ENCODE results near the gene REEP1.
"Not testable (repeated sequence)": the region's sequence is repeated elsewhere in the genome, so short reads cannot be mapped to it uniquely, and the experiment has no call there.

The REEP1 gene

GRCh38 chr2:86238354-86238753, 99.1 kb downstream of the REEP1 start:
- Histone ChIP-seq H3K4me3 (ENCODE audit: low read length) (no peak overlapping the region), H3K36me3 (ENCODE audit: control insufficient read depth, low read depth, low read length) (no peaks in the 10 kb centered on the region), H3K27ac (ENCODE audit: low read length) (no peak overlapping the region), H3K9me3 (ENCODE audit: control insufficient read depth, low read depth, low read length) (no peaks in the 10 kb centered on the region), H3K27me3 (ENCODE audit: control insufficient read depth, insufficient read depth, low read length) (no peaks in the 10 kb centered on the region), H3K4me1 (ENCODE audit: control insufficient read depth, low read depth, low read length) (peaks cover 9% of the 10 kb centered on the region), H3K9ac (ENCODE audit: low read length) (no peak overlapping the region)

GRCh38 chr2:86237172-86237571, 100.3 kb downstream of the REEP1 start:
- H3K36me3 ChIP-seq (ENCODE audit: control insufficient read depth, low read depth, low read length), result no peaks in the 10 kb centered on the region
- H3K4me3 ChIP-seq (ENCODE audit: low read length), result no peak overlapping the region
- peaks cover 11% of the 10 kb centered on the region for H3K4me1 ChIP-seq (ENCODE audit: control insufficient read depth, low read depth, low read length)
- H3K9me3 ChIP-seq (ENCODE audit: control insufficient read depth, low read depth, low read length), result no peaks in the 10 kb centered on the region
- H3K27ac ChIP-seq (ENCODE audit: low read length), result no peak overlapping the region
- H3K27me3 ChIP-seq (ENCODE audit: control insufficient read depth, insufficient read depth, low read length), result no peaks in the 10 kb centered on the region
- no peak overlapping the region for H3K9ac ChIP-seq (ENCODE audit: low read length)

GRCh38 chr2:86235196-86235980, 102.0 kb downstream of the REEP1 start:
- no peaks in the 10 kb centered on the region for H3K27me3 ChIP-seq (ENCODE audit: control insufficient read depth, insufficient read depth, low read length)
- peaks cover 11% of the 10 kb centered on the region for H3K4me1 ChIP-seq (ENCODE audit: control insufficient read depth, low read depth, low read length)
- no peak overlapping the region for H3K27ac ChIP-seq (ENCODE audit: low read length)
- H3K9ac ChIP-seq (ENCODE audit: low read length), result no peak overlapping the region
- no peaks in the 10 kb centered on the region for H3K9me3 ChIP-seq (ENCODE audit: control insufficient read depth, low read depth, low read length)
- no peaks in the 10 kb centered on the region for H3K36me3 ChIP-seq (ENCODE audit: control insufficient read depth, low read depth, low read length)
- H3K4me3 ChIP-seq (ENCODE audit: low read length), result no peak overlapping the region

GRCh38 chr2:86234563-86235131, 102.8 kb downstream of the REEP1 start:
- Histone ChIP-seq H3K9ac (ENCODE audit: low read length) (no peak overlapping the region), H3K9me3 (ENCODE audit: control insufficient read depth, low read depth, low read length) (no peaks in the 10 kb centered on the region), H3K36me3 (ENCODE audit: control insufficient read depth, low read depth, low read length) (no peaks in the 10 kb centered on the region), H3K4me3 (ENCODE audit: low read length) (no peak overlapping the region), H3K27me3 (ENCODE audit: control insufficient read depth, insufficient read depth, low read length) (no peaks in the 10 kb centered on the region), H3K4me1 (ENCODE audit: control insufficient read depth, low read depth, low read length) (peaks cover 11% of the 10 kb centered on the region), H3K27ac (ENCODE audit: low read length) (no peak overlapping the region)

- Histone ChIP-seq H3K9ac (ENCODE audit: low read length) (no peak overlapping the region), H3K36me3 (ENCODE audit: control insufficient read depth, low read depth, low read length) (no peaks in the 10 kb centered on the region), H3K9me3 (ENCODE audit: control insufficient read depth, low read depth, low read length) (no peaks in the 10 kb centered on the region), H3K4me3 (ENCODE audit: low read length) (no peak overlapping the region), H3K27me3 (ENCODE audit: control insufficient read depth, insufficient read depth, low read length) (no peaks in the 10 kb centered on the region), H3K4me1 (ENCODE audit: control insufficient read depth, low read depth, low read length) (peaks cover 6% of the 10 kb centered on the region), H3K27ac (ENCODE audit: low read length) (no peak overlapping the region)
Measured at GRCh38 chr2:86233436-86233835, 104.0 kb downstream of the REEP1 start.

- Histone ChIP-seq H3K4me3 (ENCODE audit: low read length) (no peak overlapping the region), H3K9ac (ENCODE audit: low read length) (no peak overlapping the region), H3K27ac (ENCODE audit: low read length) (no peak overlapping the region), H3K4me1 (ENCODE audit: control insufficient read depth, low read depth, low read length) (peaks cover 6% of the 10 kb centered on the region), H3K9me3 (ENCODE audit: control insufficient read depth, low read depth, low read length) (no peaks in the 10 kb centered on the region), H3K36me3 (ENCODE audit: control insufficient read depth, low read depth, low read length) (no peaks in the 10 kb centered on the region), H3K27me3 (ENCODE audit: control insufficient read depth, insufficient read depth, low read length) (no peaks in the 10 kb centered on the region)
Measured at GRCh38 chr2:86232910-86233309, 104.5 kb downstream of the REEP1 start.

GRCh38 chr2:86232373-86232784, 105.0 kb downstream of the REEP1 start:
- Histone ChIP-seq H3K27ac (ENCODE audit: low read length) (no peak overlapping the region), H3K4me3 (ENCODE audit: low read length) (no peak overlapping the region), H3K9me3 (ENCODE audit: control insufficient read depth, low read depth, low read length) (no peaks in the 10 kb centered on the region), H3K27me3 (ENCODE audit: control insufficient read depth, insufficient read depth, low read length) (no peaks in the 10 kb centered on the region), H3K9ac (ENCODE audit: low read length) (no peak overlapping the region), H3K36me3 (ENCODE audit: control insufficient read depth, low read depth, low read length) (no peaks in the 10 kb centered on the region), H3K4me1 (ENCODE audit: control insufficient read depth, low read depth, low read length) (peaks cover 6% of the 10 kb centered on the region)

- Histone ChIP-seq H3K27me3 (ENCODE audit: control insufficient read depth, insufficient read depth, low read length) (no peaks in the 10 kb centered on the region), H3K9ac (ENCODE audit: low read length) (no peak overlapping the region), H3K4me3 (ENCODE audit: low read length) (no peak overlapping the region), H3K9me3 (ENCODE audit: control insufficient read depth, low read depth, low read length) (no peaks in the 10 kb centered on the region), H3K4me1 (ENCODE audit: control insufficient read depth, low read depth, low read length) (peaks cover 6% of the 10 kb centered on the region), H3K36me3 (ENCODE audit: control insufficient read depth, low read depth, low read length) (no peaks in the 10 kb centered on the region), H3K27ac (ENCODE audit: low read length) (no peak overlapping the region)
Measured at GRCh38 chr2:86231680-86232372, 105.6 kb downstream of the REEP1 start.

GRCh38 chr2:86230961-86231360, 106.5 kb downstream of the REEP1 start:
- Histone ChIP-seq H3K36me3 (ENCODE audit: control insufficient read depth, low read depth, low read length) (no peaks in the 10 kb centered on the region), H3K9me3 (ENCODE audit: control insufficient read depth, low read depth, low read length) (no peaks in the 10 kb centered on the region), H3K4me3 (ENCODE audit: low read length) (no peak overlapping the region), H3K4me1 (ENCODE audit: control insufficient read depth, low read depth, low read length) (peaks cover 6% of the 10 kb centered on the region), H3K27me3 (ENCODE audit: control insufficient read depth, insufficient read depth, low read length) (no peaks in the 10 kb centered on the region), H3K27ac (ENCODE audit: low read length) (no peak overlapping the region), H3K9ac (ENCODE audit: low read length) (no peak overlapping the region)

GRCh38 chr2:86229221-86229620, 108.2 kb downstream of the REEP1 start:
- H3K27me3 ChIP-seq (ENCODE audit: control insufficient read depth, insufficient read depth, low read length), result no peaks in the 10 kb centered on the region
- H3K4me1 ChIP-seq (ENCODE audit: control insufficient read depth, low read depth, low read length), result peaks cover 6% of the 10 kb centered on the region
- H3K36me3 ChIP-seq (ENCODE audit: control insufficient read depth, low read depth, low read length), result no peaks in the 10 kb centered on the region
- H3K9ac ChIP-seq (ENCODE audit: low read length), result no peak overlapping the region
- no peak overlapping the region for H3K27ac ChIP-seq (ENCODE audit: low read length)
- no peaks in the 10 kb centered on the region for H3K9me3 ChIP-seq (ENCODE audit: control insufficient read depth, low read depth, low read length)
- H3K4me3 ChIP-seq (ENCODE audit: low read length), result no peak overlapping the region

GRCh38 chr2:86228574-86228973, 108.9 kb downstream of the REEP1 start:
- H3K4me3 ChIP-seq (ENCODE audit: low read length); H3K9me3 ChIP-seq (ENCODE audit: control insufficient read depth, low read depth, low read length); H3K4me1 ChIP-seq (ENCODE audit: control insufficient read depth, low read depth, low read length); H3K27ac ChIP-seq (ENCODE audit: low read length); H3K9ac ChIP-seq (ENCODE audit: low read length); H3K36me3 ChIP-seq (ENCODE audit: control insufficient read depth, low read depth, low read length); H3K27me3 ChIP-seq (ENCODE audit: control insufficient read depth, insufficient read depth, low read length): not testable (repeated sequence)

Data from iPS-18a (cell line).